GM04503 (cell line): ENCODE data around the gene ADAMTS2.

Experiments used
- DNase-seq: peaks from one replicate; pipeline ENCODE4 v3.0.0-alpha.2; 2012; ENCODE audit warnings: low read depth

Gene ADAMTS2

GRCh38 chr5:179278546-179278945, 66.7 kb downstream of the ADAMTS2 start:
- no peak for DNase-seq

- DNase-seq, result no peak
Observed at GRCh38 chr5:179278119-179278518, 67.1 kb downstream of the ADAMTS2 start.

GRCh38 chr5:179276838-179277395, 68.3 kb downstream of the ADAMTS2 start:
- no peak for DNase-seq

DNA sequence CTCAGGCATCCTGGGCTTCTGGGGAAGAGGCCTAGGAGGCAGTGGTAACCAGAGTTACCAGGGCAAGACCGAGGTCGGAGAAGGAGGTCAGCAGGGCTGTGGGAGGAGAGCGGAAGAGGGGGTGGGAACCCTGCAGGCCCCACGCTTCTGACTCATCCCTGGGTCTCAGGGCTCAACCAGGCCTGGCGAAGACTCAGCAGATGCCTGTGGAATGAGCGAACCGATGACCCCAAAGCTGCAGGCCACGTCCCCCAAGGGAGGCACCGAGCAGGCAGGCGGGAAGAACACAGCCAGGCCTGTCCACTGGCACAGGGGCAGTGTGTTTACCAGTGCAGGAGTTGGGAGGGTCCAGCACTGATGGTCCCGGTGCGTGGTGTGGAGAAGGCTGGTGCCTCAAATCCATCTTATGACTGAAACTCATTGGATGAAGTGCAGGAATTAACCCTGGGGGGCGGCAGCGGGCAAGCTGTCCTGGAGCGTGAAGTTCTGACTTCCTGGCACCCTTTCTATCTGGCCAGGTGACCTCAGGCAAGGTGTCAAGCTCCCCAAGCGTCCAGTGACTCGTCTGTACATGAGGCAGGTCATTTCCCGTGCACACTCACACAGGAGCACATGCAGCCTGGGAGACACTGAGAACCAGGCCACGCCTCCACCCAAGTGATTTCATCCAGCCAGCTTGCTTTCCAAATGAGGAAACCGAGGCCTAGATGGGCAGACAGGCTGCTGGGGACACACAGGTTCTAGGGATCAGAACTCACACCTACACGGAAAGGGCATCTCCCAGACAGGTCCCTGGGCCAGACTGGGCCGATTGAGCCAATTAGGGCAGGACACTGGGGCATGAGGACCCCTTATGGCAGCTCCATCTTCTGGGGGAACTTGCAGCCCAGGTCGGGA, 69.1 kb downstream of the ADAMTS2 start:
- DNase-seq, result peak; percentile 97

DNA sequence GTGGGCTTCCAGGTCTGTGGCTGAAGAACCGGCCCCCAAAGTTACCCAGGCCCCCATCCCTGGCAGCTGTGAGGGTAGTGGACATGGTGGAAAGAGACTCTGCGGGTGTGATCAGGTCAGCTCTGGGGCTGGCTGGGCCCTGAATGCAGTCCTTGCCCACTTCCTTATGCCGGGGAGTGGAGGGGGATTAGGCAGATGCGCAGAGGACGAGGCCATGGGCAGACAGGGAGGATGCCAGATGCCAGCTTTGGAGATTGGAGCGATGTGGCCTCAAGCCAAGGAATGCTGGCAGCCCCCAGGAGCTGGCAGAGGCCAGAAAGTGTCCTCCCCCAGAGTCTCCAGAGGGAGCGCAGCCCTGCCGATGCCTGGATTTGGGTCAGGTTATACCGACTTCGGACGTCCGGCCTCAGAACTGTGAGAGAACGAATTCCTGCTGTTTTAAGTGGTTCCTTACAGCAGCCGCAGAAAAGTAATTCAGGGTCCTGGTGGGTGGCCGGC, 69.8 kb downstream of the ADAMTS2 start:
- no peak for DNase-seq

DNA sequence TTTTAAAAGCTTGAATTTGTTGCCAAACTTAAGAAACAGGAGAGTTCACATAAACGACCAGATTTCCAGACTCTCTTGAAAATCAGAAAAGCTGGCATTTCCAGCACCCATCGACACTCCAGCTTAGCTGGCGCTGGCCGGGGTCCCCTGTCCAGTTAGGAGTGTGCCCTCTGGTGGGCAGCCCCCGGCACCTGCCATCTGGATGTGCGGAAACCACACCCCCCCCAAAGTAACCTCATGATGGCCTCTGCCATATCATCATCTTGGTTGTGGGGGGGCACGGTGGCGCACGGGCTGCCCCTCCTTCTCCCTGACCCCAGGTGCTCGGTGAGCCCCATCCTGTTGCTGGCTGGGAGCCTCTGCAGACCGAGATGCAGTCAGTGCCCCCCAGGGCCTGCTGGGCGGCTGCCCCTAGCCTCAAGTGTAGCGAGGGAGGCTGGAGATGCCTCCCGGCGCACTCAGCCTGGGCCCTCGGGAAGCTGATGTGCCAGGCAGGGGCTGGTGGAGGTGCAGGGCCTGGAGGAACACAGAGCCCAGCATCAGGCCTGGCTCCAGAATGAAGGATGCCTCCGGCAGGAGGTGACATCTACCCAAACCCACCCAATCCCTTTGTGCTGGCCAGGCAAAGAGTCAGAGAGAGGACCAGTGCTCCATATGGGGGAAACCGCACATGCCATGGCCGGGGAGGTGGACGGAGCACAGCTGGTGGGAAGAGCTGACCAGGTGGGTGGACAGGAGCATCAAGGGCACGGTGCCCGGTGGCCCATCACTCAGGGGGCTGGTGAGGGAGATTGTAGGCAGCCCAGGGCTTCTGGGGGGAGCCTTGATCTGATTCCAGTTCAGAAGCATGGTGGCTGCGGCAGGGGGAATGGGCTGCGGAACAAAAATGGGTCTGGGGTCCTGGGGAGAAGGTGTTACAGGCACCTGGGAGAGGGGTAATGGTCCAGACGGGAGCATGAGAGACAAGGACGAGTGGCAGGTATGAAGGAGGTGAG, 70.6 kb downstream of the ADAMTS2 start:
- DNase-seq, result no peak

DNA sequence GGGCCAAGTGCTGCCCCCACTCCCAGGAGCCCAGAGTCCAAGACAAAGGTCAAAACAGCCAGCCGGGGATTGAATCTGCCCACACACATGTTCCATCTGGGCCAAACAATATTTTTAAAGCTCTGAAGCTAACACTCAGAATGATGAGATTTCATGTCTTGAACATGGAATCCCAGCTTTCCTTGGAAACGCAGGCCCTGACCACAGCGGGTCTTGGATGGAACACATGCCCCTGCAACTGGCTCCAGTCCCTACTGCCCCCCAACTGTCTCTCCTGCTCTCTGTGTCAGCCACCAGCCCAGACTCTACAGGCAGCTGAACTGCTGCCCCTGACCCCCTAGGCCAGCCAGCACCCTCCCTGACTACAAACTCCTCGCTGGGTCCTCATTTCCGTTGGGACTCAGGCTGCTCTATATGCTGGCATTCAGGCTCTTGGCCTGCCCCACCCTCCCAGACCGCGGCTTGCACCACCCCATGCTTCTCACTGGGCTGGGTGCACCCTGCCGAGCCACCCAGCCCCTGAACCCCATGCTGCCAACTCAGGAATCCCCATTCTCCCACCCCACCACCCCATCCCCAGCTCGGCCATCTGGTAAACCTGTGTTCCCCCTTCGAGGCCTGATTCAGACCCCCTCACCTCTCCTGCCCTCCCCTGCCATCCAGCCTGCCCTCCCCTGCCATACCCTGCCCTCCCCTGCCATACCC, 71.7 kb downstream of the ADAMTS2 start:
- DNase-seq, result no peak

GRCh38 chr5:179273073-179273435, 72.2 kb downstream of the ADAMTS2 start:
- DNase-seq, result no peak

DNA sequence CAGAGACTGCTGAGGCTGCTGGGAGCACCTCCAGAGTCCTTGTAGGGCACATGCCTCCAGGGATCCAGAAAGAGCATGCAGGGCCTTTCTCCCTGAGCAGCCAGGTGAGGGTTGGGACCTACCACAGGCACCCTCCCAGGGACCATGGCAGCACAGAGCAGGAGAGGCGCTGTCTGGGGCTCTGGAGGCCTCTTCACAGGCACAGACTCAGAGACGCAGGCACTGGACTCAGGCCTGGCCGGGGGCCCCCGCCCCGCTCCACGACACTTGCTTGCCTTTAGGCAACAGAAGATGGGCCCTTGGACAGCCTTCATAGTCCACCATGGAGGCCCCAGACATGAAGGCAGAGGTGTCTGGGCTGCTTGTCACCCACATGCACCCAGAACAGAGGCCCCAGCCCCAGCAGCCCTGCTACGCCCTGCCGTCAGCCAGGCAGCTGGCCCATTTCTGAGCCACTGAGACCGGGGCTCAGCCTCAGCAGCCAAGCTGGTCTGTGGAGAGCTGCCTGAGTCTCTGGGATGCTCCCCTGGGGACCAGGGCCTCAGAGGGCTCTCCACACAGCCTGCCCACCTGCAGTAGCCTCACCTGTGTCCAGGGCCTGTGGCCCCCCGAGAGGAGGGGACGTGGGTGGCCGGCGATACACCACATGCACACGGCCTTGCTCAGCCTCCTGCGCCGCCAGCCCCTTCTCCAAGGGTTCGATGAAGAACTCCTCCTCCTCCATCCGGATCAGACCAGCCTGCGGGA, 72.8 kb downstream of the ADAMTS2 start:
- no peak for DNase-seq

DNA sequence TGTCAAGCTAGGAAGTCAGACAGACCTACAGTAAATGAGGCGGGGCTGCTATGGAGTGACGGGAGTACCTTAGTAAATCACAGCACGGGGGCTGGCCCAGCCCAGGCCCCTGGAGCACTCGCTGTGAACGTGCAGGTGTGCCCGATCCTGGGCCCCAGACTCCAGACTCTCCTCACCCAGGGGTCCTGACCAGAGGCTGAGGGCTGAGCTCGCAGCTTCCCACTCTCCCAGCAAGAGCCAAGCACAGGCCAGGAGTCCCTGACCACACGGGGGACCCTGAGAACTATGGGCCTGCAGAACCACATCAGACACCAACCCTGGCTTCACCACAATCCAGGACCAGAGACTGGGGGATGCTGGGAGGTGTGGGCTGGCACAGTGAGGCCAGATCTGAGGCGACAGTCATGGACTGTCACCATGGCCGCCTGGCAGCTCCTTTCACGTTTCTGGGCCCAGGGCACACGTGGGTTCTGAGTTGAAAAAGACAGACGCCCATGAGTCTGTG, 73.4 kb downstream of the ADAMTS2 start:
- no peak for DNase-seq

GRCh38 chr5:179271428-179271734, 73.9 kb downstream of the ADAMTS2 start:
- DNase-seq, result no peak

DNA sequence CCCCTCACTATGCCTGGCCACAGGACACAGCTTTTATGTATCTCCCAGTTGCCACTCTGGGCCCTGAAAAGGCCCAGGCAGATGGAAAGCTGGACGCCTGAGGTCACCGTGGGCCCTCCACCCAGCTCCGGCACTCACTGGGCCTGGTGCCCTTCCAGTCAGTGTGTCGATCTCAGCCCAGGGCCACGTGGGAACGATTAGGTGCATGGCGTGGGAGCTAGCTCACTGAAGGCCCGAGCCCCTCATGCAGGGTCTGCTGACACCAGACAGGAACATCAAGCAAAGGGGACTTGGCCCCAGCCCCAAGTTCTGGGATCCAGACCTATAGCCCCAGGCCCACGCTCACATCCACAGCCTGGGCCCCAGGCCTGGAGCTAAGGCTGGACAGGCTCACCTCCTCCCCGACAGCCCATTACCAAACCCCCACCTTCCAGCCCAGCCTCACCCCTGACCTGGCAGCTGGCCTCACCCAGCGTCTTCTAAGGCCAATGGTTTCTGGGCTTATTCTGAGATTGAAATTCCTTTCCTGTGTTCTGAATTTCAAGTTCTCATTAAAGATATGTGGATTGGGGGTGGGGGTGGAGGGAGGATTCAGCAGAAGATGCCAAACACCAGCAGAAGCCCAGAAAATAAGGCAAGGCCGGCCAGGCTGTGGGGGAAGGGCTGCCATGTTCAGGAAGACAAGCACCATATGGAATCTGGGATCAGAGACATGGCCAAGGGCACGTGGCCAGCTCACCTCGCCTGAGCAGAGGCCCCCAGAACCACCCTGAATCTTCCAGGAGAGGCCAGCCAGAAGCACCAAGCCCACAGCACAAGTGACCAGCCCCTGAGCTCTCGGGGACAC, 74.5 kb downstream of the ADAMTS2 start:
- DNase-seq, result peak; percentile 79

DNA sequence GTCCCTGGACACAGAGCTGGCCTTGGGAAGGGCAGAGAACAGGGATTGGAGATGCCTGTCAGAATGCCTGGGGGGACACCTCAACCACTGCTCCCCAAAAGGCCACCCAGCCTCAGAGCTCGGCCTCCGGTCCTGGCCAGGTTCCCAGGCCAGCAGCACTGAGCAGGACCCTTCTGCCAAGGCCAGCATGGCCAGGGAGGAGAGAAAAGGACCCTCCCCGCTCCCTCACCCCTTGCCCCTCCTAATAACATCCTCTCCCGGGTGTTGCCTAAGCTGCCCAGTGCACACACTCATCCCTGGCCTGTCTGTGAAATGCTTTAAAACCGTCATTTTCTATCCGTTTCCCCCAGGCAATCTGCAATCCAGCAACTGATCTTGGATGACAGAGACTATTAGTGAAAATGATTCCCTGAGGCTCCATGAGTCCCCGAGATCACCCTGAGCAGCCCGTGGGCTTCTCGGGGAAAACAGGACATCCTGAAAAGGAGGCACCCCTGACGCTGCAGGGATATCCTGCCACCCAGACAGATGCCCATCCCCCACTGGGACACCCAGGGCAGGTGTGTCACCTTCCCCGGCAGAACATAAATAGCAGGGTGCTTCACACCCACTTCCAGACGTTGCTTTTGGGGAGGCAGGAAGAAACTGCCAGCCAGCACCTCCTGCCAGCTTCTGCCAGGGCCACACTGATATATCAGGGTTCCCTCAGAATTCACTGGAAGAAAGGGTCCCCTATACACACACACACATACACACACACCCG, 75.3 kb downstream of the ADAMTS2 start:
- peak; percentile 45 for DNase-seq

- no peak for DNase-seq
Observed at GRCh38 chr5:179268966-179269693, 76.1 kb downstream of the ADAMTS2 start.

- no peak for DNase-seq
Observed at GRCh38 chr5:179268399-179268952, 76.8 kb downstream of the ADAMTS2 start.

- no peak for DNase-seq
Observed at GRCh38 chr5:179267671-179268083, 77.6 kb downstream of the ADAMTS2 start.

GRCh38 chr5:179267071-179267670, 78.1 kb downstream of the ADAMTS2 start:
- no peak for DNase-seq
